ENCODE measurements around the gene ARID3C. TPM values are rescaled to one million over a fixed set of nuclear protein-coding genes. Genes with fewer than 3 reads are reported as not detected.

The ARID3C gene
- polyA plus RNA-seq, 2 of the 4 experiments (the other 2 are of a cell fraction), result 0.09 to 0.12 TPM

- CTCF ChIA-PET, result interaction anchor here (0.5 to 22.6 kb wide), 35 partner anchors 9 to 489 kb away, joined by 3 to 429 read pairs (median 5); partner anchors contain the start of genes CCL27, DCTN3, GALT and IL11RA
- TF ChIP-seq SREBF2 (IDR thresholded peaks at IDR 0.05), result no peak
- TF ChIP-seq, protein P1, sequence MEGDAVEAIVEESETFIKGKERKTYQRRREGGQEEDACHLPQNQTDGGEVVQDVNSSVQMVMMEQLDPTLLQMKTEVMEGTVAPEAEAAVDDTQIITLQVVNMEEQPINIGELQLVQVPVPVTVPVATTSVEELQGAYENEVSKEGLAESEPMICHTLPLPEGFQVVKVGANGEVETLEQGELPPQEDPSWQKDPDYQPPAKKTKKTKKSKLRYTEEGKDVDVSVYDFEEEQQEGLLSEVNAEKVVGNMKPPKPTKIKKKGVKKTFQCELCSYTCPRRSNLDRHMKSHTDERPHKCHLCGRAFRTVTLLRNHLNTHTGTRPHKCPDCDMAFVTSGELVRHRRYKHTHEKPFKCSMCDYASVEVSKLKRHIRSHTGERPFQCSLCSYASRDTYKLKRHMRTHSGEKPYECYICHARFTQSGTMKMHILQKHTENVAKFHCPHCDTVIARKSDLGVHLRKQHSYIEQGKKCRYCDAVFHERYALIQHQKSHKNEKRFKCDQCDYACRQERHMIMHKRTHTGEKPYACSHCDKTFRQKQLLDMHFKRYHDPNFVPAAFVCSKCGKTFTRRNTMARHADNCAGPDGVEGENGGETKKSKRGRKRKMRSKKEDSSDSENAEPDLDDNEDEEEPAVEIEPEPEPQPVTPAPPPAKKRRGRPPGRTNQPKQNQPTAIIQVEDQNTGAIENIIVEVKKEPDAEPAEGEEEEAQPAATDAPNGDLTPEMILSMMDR (IDR thresholded peaks at IDR 0.05), result no peak
- TF ChIP-seq JUNB (IDR thresholded peaks at IDR 0.05), result no peak
- no peak for TF ChIP-seq HEYL (CRISPR knock-in tag; IDR thresholded peaks at IDR 0.05)
- TF ChIP-seq USF2 (IDR thresholded peaks at IDR 0.05), result no peak
- TF ChIP-seq NR3C1 (IDR thresholded peaks at IDR 0.05), result no peak
- no peak for TF ChIP-seq RFX5 (IDR thresholded peaks at IDR 0.05)
- no peak for TF ChIP-seq BHLHE40 (IDR thresholded peaks at IDR 0.05; ENCODE audit: low read depth, low read length)
- no peaks in the 10 kb centered on the region for H3K9me3 ChIP-seq
- no peak for DNase-seq (ENCODE audit: low read depth in 1 of 2, low spot score in 1 of 2)
- POLR2A ChIA-PET, result interaction anchor here (1.2 kb wide), 1 partner anchor 22 kb away, joined by 3 read pairs; the partner anchor contains the start of gene RPP25L
- ATAC-seq, result no peak
- peaks cover 28% of the 10 kb centered on the region; the same call in 2 of the 3 replicates for H3K4me1 ChIP-seq
- no peak overlapping the region for H3K27ac ChIP-seq
- FAIRE-seq, result no peak
- WGBS (ENCODE audit: missing lambda C conversion rate), result 83% methylated on average over 3 of the region's 3 CpGs
- H3K4me2 ChIP-seq, result no peak overlapping the region
- H3K4me3 ChIP-seq, result no peak overlapping the region
Observed at GRCh38 chr9:34634551-34635248, 5.8 kb upstream of the ARID3C start.

GRCh38 chr9:34633851-34634550, 5.1 kb upstream of the ARID3C start:
- WGBS (ENCODE audit: missing lambda C conversion rate), result 3% methylated on average over 3 of the region's 3 CpGs
- CTCF ChIA-PET, result interaction anchor here (0.5 to 22.6 kb wide), 34 partner anchors 10 to 489 kb away, joined by 3 to 429 read pairs (median 6); partner anchors contain the start of genes CCL27, DCTN3, GALT and IL11RA
- peak; percentile 69 to 85 for DNase-seq (ENCODE audit: low read depth in 1 of 2, low spot score in 1 of 2)

GRCh38 chr9:34633166-34633565, 4.3 kb upstream of the ARID3C start:
- H3K27ac ChIP-seq, result no peak overlapping the region
- WGBS (ENCODE audit: missing lambda C conversion rate), result 84% methylated on average over 5 of the region's 5 CpGs
- no peak overlapping the region for H3K4me3 ChIP-seq
- H3K9me3 ChIP-seq, result no peaks in the 10 kb centered on the region
- DNase-seq (ENCODE audit: low read depth in 1 of 2, low spot score in 1 of 2) (no peak), FAIRE-seq (no peak), ATAC-seq (no peak)
- CTCF ChIA-PET, result interaction anchor here (0.9 to 22.6 kb wide), 23 partner anchors 10 to 230 kb away, joined by 3 to 429 read pairs (median 7); partner anchors contain the start of genes CCL27, DCTN3, GALT and IL11RA
- POLR2A ChIA-PET, result interaction anchor here (0.7 to 1.3 kb wide), 4 partner anchors 13 to 298 kb away, joined by 3 to 12 read pairs (median 4); partner anchors contain the start of genes DCTN3 and RPP25L
- H3K4me2 ChIP-seq, result no peak overlapping the region
- TF ChIP-seq ESRRA (IDR thresholded peaks at IDR 0.05; ENCODE audit: borderline replicate concordance, low read length) (no peak), PHF8 (IDR thresholded peaks at IDR 0.05; ENCODE audit: borderline replicate concordance, low read depth) (no peak), EHMT2 (IDR thresholded peaks at IDR 0.05; ENCODE audit: low read depth) (no peak), ZC3H11A (IDR thresholded peaks at IDR 0.05) (no peak), HEYL (CRISPR knock-in tag; IDR thresholded peaks at IDR 0.05) (no peak), NFE2L2 (conservative IDR thresholded peaks at IDR 0.05; ENCODE audit: low read length) (no peak), CBX8 (IDR thresholded peaks at IDR 0.05) (no peak), NR3C1 (IDR thresholded peaks at IDR 0.05) (no peak)
- H3K4me1 ChIP-seq, result peaks cover 28% of the 10 kb centered on the region; the same call in 2 of the 3 replicates

More at GRCh38 chr9:34633851-34634550, 5.1 kb upstream of the ARID3C start:
- TF ChIP-seq SMC3 (IDR thresholded peaks at IDR 0.05) (peak; percentile 45; the same call in 1 of the 3 replicates), HDAC2 (IDR thresholded peaks at IDR 0.05) (no peak), RAD21 (conservative IDR thresholded peaks at IDR 0.05 in 1 of 2, IDR thresholded peaks at IDR 0.05 in 1 of 2) (peak; percentile 73 to 75)
- TF ChIP-seq, protein P1 (IDR thresholded peaks at IDR 0.05), result peak; percentile 88
- TF ChIP-seq, protein P2, sequence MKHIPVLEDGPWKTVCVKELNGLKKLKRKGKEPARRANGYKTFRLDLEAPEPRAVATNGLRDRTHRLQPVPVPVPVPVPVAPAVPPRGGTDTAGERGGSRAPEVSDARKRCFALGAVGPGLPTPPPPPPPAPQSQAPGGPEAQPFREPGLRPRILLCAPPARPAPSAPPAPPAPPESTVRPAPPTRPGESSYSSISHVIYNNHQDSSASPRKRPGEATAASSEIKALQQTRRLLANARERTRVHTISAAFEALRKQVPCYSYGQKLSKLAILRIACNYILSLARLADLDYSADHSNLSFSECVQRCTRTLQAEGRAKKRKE (CRISPR knock-in tag; IDR thresholded peaks at IDR 0.05; ENCODE audit: low read depth), result no peak
- H3K4me2 ChIP-seq, result no peak overlapping the region
- POLR2A ChIA-PET, result interaction anchor here (1.0 to 1.3 kb wide), 3 partner anchors 14 to 22 kb away, joined by 3 to 12 read pairs (median 4); partner anchors contain the start of genes DCTN3 and RPP25L
- peaks cover 32% of the 10 kb centered on the region; the same call in 2 of the 3 replicates for H3K4me1 ChIP-seq
- no peak overlapping the region for H3K4me3 ChIP-seq
- ATAC-seq (peak; percentile 38 to 64; a peak in 5 of 6 replicates), FAIRE-seq (no peak)
- no peak overlapping the region for H3K27ac ChIP-seq
- no peaks in the 10 kb centered on the region for H3K9me3 ChIP-seq

Data from A549 (cell line).